ENCODE measurements around the gene SNRNP200.

- TF ChIP-seq CTCF (IDR thresholded peaks at IDR 0.05), result peak; percentile 20
- no peak for TF ChIP-seq EZH2 (IDR thresholded peaks at IDR 0.05; ENCODE audit: borderline replicate concordance, insufficient read depth, low read depth, low read length, poor library complexity, severe bottlenecking)
These were observed 38.0 kb downstream of the SNRNP200 start for GRCh38 chr2:96267159-96267971.
